Kidney epithelial cell (primary cell): Measurements from ENCODE around the gene ADD3. TPM values are rescaled to one million over a fixed set of nuclear protein-coding genes. Genes with fewer than 3 reads are reported as not detected.

Experiments
- DNase-seq: peaks from one replicate; pipeline ENCODE4 v3.0.0-alpha.2; 2010; ENCODE audit warnings: low read depth
- H3K27me3 ChIP-seq: 2 replicates; pipeline ENCODE4 v1.6.0; 2011; ENCODE audit warnings: low read length; ENCODE audit not compliant: control insufficient read depth, insufficient read depth
- H3K36me3 ChIP-seq: 2 replicates; pipeline ENCODE4 v1.5.1; 2011; ENCODE audit warnings: low read length; ENCODE audit not compliant: control insufficient read depth, insufficient read depth
- H3K4me3 ChIP-seq: 2 replicates; pipeline ENCODE4 v1.5.1; 2011; ENCODE audit warnings: low read depth, mild to moderate bottlenecking, control low read depth, low read length
- CTCF ChIP-seq: IDR thresholded peaks from 2 replicates; pipeline ENCODE4 v1.5.1; 2011; ENCODE audit warnings: mild to moderate bottlenecking, moderate library complexity, low read length, control low read depth, inconsistent platforms; ENCODE audit not compliant: insufficient read depth, poor library complexity, severe bottlenecking
- total RNA-seq: library from RNA; depleted of rRNA; stranded (reverse); fragments of >200 nt; gene quantifications from 2 replicates; pipeline ENCODE4 v1.2.3, GENCODE V29; 2015

The ADD3 gene
- total RNA-seq, 1 donor from 2014 or later: 25.6 TPM

GRCh38 chr10:110029450-110029849 is 21.7 kb downstream of the ADD3 start:
- H3K27me3 ChIP-seq: no peaks in the 10 kb centered on the region
- DNase-seq: no peak
- H3K36me3 ChIP-seq: no peaks in the 10 kb centered on the region
- no peak for TF ChIP-seq CTCF
- H3K4me3 ChIP-seq: no peak overlapping the region

- Histone ChIP-seq H3K4me3 (no peak overlapping the region), H3K36me3 (no peaks in the 10 kb centered on the region), H3K27me3 (no peaks in the 10 kb centered on the region)
- DNase-seq: no peak
- no peak for TF ChIP-seq CTCF
Measured at GRCh38 chr10:110032801-110033700, 25.3 kb downstream of the ADD3 start.

GRCh38 chr10:110033701-110034235 is 26.0 kb downstream of the ADD3 start:
- no peak overlapping the region for H3K4me3 ChIP-seq
- no peaks in the 10 kb centered on the region for H3K36me3 ChIP-seq
- no peak for DNase-seq
- no peaks in the 10 kb centered on the region for H3K27me3 ChIP-seq
- no peak for TF ChIP-seq CTCF

- no peak for TF ChIP-seq CTCF
- Histone ChIP-seq H3K4me3 (no peak overlapping the region), H3K36me3 (no peaks in the 10 kb centered on the region), H3K27me3 (no peaks in the 10 kb centered on the region)
- no peak for DNase-seq
Measured at GRCh38 chr10:110034596-110034995, 26.8 kb downstream of the ADD3 start.

GRCh38 chr10:110035070-110035921 is 27.5 kb downstream of the ADD3 start:
- no peak overlapping the region for H3K4me3 ChIP-seq
- H3K27me3 ChIP-seq: no peaks in the 10 kb centered on the region
- DNase-seq: no peak
- TF ChIP-seq CTCF: no peak
- H3K36me3 ChIP-seq: no peaks in the 10 kb centered on the region
